ENCODE data around the gene PREX1. TPM values are rescaled to one million over a fixed set of nuclear protein-coding genes. Genes with fewer than 3 reads are reported as not detected.
"Not testable (repeated sequence)": the region's sequence is repeated elsewhere in the genome, so short reads cannot be mapped to it uniquely, and the experiment has no call there.

The PREX1 gene
- total and polyA plus RNA-seq, 8 donors: 1.5 to 13.2 (median 6.3) TPM

GRCh38 chr20:48776306-48776705 is 51.5 kb downstream of the PREX1 start:
- DNase-seq (no peak), ATAC-seq (no peak), FAIRE-seq (no peak)
- no peaks in the 10 kb centered on the region for H3K36me3 ChIP-seq
- intact Hi-C loops (cut with DNase I): no loop called here
- TF ChIP-seq CTCF (IDR thresholded peaks at IDR 0.05): no peak
- WGBS, 2 donors: 83 to 87% methylated on average over 7 of the region's 7 CpGs
- no peak overlapping the region for H3K27ac ChIP-seq
- no peaks in the 10 kb centered on the region for H3K9me3 ChIP-seq
- H3K4me3 ChIP-seq: no peak overlapping the region
- no peaks in the 10 kb centered on the region for H3K4me1 ChIP-seq
- H3K27me3 ChIP-seq: no peaks in the 10 kb centered on the region

GRCh38 chr20:48775545-48775944 is 52.3 kb downstream of the PREX1 start:
- H3K4me1 ChIP-seq; intact Hi-C loops (cut with DNase I); FAIRE-seq; H3K27me3 ChIP-seq; DNase-seq; H3K27ac ChIP-seq; ATAC-seq; H3K4me3 ChIP-seq; H3K36me3 ChIP-seq; H3K9me3 ChIP-seq: not testable (repeated sequence)
- 89 to 96% methylated on average over 7 of the region's 7 CpGs for WGBS, 2 donors

- Histone ChIP-seq H3K27me3 (no peaks in the 10 kb centered on the region), H3K36me3 (no peaks in the 10 kb centered on the region), H3K27ac (peak overlapping the region in 2 of 4 donors; percentile 2 to 14), H3K4me3 (no peak overlapping the region), H3K9me3 (no peaks in the 10 kb centered on the region), H3K4me1 (no peaks in the 10 kb centered on the region)
- ATAC-seq: no peak
- no peak for TF ChIP-seq CTCF (IDR thresholded peaks at IDR 0.05)
- 85 to 88% methylated on average over 11 of the region's 11 CpGs for WGBS, 2 donors
- no peak for DNase-seq
- intact Hi-C loops (cut with DNase I): no loop called here
- no peak for FAIRE-seq
These were observed 53.1 kb downstream of the PREX1 start for GRCh38 chr20:48774696-48775095.

- Histone ChIP-seq H3K9me3 (no peaks in the 10 kb centered on the region), H3K36me3 (no peaks in the 10 kb centered on the region), H3K4me1 (no peaks in the 10 kb centered on the region), H3K27ac (peak overlapping the region in 2 of 4 donors; percentile 2 to 14), H3K27me3 (no peaks in the 10 kb centered on the region), H3K4me3 (no peak overlapping the region)
- TF ChIP-seq CTCF (IDR thresholded peaks at IDR 0.05): no peak
- DNase-seq (no peak), FAIRE-seq (no peak), ATAC-seq (peak in 2 of 4 donors; percentile 51 to 61)
- 66 to 74% methylated on average over 14 of the region's 14 CpGs for WGBS, 2 donors
- intact Hi-C loops (cut with DNase I): no loop called here
These were observed 53.9 kb downstream of the PREX1 start for GRCh38 chr20:48773837-48774418.

- Histone ChIP-seq H3K4me3 (no peak overlapping the region), H3K36me3 (no peaks in the 10 kb centered on the region), H3K9me3 (no peaks in the 10 kb centered on the region), H3K27me3 (no peaks in the 10 kb centered on the region), H3K4me1 (no peaks in the 10 kb centered on the region), H3K27ac (no peak overlapping the region)
- TF ChIP-seq CTCF (IDR thresholded peaks at IDR 0.05): no peak
- peak in 1 of 6 donors; percentile 63 for DNase-seq
- intact Hi-C loops (cut with DNase I): no loop called here
- no peak for FAIRE-seq
- WGBS, 2 donors: 69 to 77% methylated on average over 17 of the region's 17 CpGs
- ATAC-seq: peak in 3 of 4 donors; percentile 22 to 69 (median 66)
These were observed 55.4 kb downstream of the PREX1 start for GRCh38 chr20:48772183-48772976.
